DMS153 treated with DMSO at 0.1 percent for 48 hours (cell line): ENCODE results near the gene ZNF283.
"Not testable (repeated sequence)": the region's sequence is repeated elsewhere in the genome, so short reads cannot be mapped to it uniquely, and the experiment has no call there.

Experiments
- DNase-seq: peaks from one replicate; lab custom pipeline; 2025; ENCODE audit not compliant: unreplicated experiment; lab: John Stamatoyannopoulos, UW

ZNF283 gene

DNA sequence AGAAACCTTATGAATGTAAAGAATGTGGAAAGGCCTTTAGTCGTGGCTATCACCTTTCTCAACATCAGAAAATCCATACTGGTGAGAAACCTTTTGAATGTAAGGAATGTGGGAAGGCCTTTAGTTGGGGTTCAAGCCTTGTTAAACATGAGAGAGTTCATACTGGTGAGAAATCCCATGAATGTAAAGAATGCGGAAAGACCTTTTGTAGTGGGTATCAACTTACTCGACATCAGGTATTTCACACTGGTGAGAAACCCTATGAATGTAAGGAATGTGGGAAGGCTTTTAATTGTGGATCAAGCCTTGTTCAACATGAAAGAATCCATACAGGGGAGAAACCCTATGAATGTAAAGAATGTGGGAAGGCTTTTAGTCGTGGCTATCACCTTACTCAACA is 20.8 kb downstream of the ZNF283 start:
- no peak for DNase-seq

DNA sequence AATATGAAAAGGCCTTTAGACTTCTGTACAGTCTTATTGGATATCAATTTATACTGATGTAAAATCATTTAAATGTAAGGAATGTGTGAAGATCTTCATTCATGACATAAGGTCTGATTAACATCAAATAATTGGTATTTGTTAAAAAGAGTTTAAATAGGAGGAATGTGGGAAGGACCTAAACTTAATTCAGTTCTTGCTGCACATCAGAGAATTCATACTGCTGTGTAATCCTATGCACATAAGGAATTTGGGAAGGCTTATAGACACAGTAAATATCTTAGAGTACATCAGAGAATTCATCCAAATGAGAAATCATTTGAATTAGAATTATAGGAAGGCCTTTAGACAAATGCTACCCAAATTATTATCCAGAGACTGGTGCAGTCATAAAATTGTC is 21.7 kb downstream of the ZNF283 start:
- DNase-seq, result no peak

- DNase-seq, result no peak
These were observed 31.1 kb downstream of the ZNF283 start for GRCh38 chr19:43858174-43858573.

DNA sequence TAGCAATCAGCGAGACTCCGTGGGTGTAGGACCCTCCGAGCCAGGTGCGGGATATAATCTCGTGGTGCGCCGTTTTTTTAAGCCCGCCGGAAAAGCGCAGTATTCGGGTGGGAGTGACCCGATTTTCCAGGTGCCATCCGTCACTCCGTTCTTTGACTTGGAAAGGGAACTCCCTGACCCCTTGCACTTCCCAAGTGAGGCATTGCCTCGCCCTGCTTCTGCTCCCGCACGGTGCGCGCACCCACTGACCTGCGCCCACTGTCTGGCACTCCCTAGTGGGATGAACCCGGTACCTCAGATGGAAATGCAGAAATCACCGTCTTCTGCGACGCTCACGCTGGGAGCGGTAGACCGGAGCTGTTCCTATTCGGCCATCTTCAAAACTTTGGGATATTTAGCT is 39.8 kb downstream of the ZNF283 start:
- not testable (repeated sequence) for DNase-seq

GRCh38 chr19:43872547-43873336 is 45.6 kb downstream of the ZNF283 start:
- no peak for DNase-seq

DNA sequence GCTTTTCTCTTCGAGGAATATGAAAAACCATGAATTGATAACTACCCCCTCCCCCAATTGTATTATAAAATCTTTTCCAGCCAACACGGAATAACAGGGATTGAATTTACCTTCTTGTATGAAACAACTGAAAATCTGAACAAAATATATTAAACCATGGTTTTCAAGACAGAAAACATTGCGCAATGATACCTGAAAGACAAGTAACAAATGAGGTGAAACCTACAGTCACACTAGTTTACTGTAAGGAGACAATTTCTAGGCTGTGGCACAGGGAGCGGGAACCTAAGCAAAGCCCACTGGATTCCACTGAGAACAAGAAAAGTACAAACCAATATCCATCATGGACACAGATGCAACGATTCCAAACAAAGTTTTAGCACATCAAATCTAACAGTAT is 53.4 kb downstream of the ZNF283 start:
- DNase-seq, result no peak

- DNase-seq, result no peak
These were observed 56.7 kb downstream of the ZNF283 start, which contains the start of gene ZNF404 for GRCh38 chr19:43883864-43884263. TSS of gene ZNF404 (minus strand) at chr19:43883964.

DNA sequence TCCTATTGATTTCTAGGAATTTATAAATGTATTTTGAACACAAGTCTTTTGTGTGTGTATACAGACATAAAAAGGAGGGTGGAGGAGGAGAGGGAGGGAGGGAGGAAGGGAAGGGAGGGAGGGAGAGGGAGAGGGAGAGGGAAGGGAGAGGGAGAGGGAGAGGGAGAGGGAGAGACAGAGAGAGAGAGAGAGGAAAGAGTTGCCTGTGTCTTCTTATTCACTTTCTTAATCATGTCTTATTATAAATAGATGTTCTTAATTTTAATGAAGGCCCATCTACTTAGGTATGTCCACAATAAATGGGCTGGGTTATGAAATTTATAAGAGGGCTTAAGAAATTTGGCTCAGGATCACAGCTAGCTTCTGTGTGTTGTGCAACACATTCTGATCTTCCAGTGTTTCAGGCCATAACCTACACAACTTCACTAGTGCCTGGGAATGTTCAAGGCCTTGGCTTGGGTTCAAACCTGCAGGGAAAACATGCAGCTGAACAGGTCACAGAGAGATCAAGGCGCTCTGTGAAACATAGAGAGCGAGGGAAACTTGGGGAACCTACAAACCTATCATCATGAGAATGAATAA is 68.7 kb downstream of the ZNF283 start:
- no peak for DNase-seq
